Choroid plexus epithelial cell (primary cell): ENCODE data around the gene PTCHD4.
"Not testable (repeated sequence)": the region's sequence is repeated elsewhere in the genome, so short reads cannot be mapped to it uniquely, and the experiment has no call there.

ENCODE experiments used
- DNase-seq: peaks from one replicate; pipeline ENCODE4 v3.0.0-alpha.2; 2010; ENCODE audit warnings: low read depth
- H3K4me3 ChIP-seq: 2 replicates; pipeline ENCODE4 v1.5.1; 2011; ENCODE audit warnings: low read depth, mild to moderate bottlenecking, control low read depth, low read length, moderate library complexity
- CTCF ChIP-seq: conservative IDR thresholded peaks from 2 replicates; pipeline ENCODE4 v1.5.1; 2011; ENCODE audit warnings: low read depth, mild to moderate bottlenecking, control low read depth, inconsistent platforms, low read length, moderate library complexity

The PTCHD4 gene

DNA sequence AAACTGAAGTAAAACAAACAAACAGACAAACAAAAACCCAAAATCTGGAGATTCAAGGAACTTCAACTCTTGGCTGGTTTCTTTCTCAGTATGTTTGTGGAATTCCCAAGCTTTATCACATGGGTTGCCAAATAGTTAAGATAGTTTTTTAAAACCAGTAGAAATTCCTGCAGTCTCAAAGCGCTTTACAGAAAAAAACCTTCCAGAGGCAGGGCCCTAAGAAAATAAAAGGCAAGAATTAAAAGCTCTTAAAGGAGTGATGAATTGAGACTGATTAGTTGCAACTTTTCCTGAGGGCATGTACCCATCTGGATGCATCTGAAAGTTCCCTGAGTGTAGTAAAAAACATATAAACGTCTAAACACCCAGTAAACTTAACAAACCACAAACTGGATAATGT lies 25.9 kb upstream of the PTCHD4 start:
- TF ChIP-seq CTCF = no peak
- no peak overlapping the region for H3K4me3 ChIP-seq
- peak; percentile 67 for DNase-seq

- TF ChIP-seq CTCF = no peak
- no peak overlapping the region for H3K4me3 ChIP-seq
- peak; percentile 85 for DNase-seq
These were observed 24.5 kb upstream of the PTCHD4 start for GRCh38 chr6:48135323-48136084.

DNA sequence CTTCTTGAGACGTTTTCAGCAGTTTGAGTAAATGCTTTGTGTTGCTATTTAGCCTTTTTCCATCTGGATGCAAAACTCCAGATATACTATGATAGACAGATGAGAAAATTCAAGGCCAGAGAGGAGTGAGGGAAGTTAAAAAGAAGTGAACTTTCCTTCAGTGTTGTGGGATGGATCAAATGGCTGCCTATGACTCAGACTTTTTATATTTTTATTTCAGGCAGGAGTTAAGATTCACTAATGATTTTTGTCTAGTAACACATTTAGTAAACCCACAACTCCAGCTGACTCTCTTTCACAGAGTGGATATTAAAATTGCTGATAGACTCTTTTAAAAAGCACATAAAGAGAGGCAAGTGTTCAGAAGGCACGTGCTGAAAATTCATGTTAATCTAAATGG lies 23.2 kb upstream of the PTCHD4 start:
- no peak for DNase-seq
- no peak overlapping the region for H3K4me3 ChIP-seq
- no peak for TF ChIP-seq CTCF

- no peak for DNase-seq
- H3K4me3 ChIP-seq = no peak overlapping the region
- TF ChIP-seq CTCF = no peak
These were observed 12.6 kb upstream of the PTCHD4 start for GRCh38 chr6:48123601-48124000.

- not testable (repeated sequence) for H3K4me3 ChIP-seq, DNase-seq
These were observed 11.2 kb upstream of the PTCHD4 start for GRCh38 chr6:48121983-48122749.

- TF ChIP-seq CTCF = no peak
- H3K4me3 ChIP-seq = no peak overlapping the region
- DNase-seq = no peak
These were observed 6.0 kb upstream of the PTCHD4 start for GRCh38 chr6:48116699-48117645.

GRCh38 chr6:48113130-48113529 lies 2.1 kb upstream of the PTCHD4 start:
- no peak overlapping the region for H3K4me3 ChIP-seq
- DNase-seq = no peak
- no peak for TF ChIP-seq CTCF
